ENCODE data around the gene PHF21A. TPM values are rescaled to one million over a fixed set of nuclear protein-coding genes. Genes with fewer than 3 reads are reported as not detected.

Gene PHF21A
- total and polyA plus RNA-seq, 2 of the 8 experiments (the other 6 are each of a cell fraction or from before 2014, with no cell fraction given) = 17.6 to 40.3 TPM

DNA sequence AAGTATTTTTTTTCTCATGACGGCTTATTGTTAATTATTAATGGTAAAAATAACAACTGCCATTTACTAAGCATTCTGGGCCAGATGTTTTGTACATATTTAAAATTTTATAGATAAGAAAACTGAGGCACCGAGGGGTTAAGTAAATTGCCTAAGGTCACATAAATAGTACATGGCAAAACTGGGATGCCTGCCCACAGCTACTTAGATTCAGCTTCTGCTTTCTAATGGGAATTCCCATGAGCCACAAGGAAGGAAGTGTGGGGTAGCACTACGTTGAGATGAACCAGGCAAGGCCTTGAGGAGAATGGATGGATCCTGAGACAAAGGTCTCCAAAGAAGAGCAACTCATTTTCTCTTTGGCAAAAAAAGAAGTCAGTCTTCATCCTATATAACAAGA is 11.9 kb upstream of the PHF21A start (continued):
- TF ChIP-seq, protein P1, sequence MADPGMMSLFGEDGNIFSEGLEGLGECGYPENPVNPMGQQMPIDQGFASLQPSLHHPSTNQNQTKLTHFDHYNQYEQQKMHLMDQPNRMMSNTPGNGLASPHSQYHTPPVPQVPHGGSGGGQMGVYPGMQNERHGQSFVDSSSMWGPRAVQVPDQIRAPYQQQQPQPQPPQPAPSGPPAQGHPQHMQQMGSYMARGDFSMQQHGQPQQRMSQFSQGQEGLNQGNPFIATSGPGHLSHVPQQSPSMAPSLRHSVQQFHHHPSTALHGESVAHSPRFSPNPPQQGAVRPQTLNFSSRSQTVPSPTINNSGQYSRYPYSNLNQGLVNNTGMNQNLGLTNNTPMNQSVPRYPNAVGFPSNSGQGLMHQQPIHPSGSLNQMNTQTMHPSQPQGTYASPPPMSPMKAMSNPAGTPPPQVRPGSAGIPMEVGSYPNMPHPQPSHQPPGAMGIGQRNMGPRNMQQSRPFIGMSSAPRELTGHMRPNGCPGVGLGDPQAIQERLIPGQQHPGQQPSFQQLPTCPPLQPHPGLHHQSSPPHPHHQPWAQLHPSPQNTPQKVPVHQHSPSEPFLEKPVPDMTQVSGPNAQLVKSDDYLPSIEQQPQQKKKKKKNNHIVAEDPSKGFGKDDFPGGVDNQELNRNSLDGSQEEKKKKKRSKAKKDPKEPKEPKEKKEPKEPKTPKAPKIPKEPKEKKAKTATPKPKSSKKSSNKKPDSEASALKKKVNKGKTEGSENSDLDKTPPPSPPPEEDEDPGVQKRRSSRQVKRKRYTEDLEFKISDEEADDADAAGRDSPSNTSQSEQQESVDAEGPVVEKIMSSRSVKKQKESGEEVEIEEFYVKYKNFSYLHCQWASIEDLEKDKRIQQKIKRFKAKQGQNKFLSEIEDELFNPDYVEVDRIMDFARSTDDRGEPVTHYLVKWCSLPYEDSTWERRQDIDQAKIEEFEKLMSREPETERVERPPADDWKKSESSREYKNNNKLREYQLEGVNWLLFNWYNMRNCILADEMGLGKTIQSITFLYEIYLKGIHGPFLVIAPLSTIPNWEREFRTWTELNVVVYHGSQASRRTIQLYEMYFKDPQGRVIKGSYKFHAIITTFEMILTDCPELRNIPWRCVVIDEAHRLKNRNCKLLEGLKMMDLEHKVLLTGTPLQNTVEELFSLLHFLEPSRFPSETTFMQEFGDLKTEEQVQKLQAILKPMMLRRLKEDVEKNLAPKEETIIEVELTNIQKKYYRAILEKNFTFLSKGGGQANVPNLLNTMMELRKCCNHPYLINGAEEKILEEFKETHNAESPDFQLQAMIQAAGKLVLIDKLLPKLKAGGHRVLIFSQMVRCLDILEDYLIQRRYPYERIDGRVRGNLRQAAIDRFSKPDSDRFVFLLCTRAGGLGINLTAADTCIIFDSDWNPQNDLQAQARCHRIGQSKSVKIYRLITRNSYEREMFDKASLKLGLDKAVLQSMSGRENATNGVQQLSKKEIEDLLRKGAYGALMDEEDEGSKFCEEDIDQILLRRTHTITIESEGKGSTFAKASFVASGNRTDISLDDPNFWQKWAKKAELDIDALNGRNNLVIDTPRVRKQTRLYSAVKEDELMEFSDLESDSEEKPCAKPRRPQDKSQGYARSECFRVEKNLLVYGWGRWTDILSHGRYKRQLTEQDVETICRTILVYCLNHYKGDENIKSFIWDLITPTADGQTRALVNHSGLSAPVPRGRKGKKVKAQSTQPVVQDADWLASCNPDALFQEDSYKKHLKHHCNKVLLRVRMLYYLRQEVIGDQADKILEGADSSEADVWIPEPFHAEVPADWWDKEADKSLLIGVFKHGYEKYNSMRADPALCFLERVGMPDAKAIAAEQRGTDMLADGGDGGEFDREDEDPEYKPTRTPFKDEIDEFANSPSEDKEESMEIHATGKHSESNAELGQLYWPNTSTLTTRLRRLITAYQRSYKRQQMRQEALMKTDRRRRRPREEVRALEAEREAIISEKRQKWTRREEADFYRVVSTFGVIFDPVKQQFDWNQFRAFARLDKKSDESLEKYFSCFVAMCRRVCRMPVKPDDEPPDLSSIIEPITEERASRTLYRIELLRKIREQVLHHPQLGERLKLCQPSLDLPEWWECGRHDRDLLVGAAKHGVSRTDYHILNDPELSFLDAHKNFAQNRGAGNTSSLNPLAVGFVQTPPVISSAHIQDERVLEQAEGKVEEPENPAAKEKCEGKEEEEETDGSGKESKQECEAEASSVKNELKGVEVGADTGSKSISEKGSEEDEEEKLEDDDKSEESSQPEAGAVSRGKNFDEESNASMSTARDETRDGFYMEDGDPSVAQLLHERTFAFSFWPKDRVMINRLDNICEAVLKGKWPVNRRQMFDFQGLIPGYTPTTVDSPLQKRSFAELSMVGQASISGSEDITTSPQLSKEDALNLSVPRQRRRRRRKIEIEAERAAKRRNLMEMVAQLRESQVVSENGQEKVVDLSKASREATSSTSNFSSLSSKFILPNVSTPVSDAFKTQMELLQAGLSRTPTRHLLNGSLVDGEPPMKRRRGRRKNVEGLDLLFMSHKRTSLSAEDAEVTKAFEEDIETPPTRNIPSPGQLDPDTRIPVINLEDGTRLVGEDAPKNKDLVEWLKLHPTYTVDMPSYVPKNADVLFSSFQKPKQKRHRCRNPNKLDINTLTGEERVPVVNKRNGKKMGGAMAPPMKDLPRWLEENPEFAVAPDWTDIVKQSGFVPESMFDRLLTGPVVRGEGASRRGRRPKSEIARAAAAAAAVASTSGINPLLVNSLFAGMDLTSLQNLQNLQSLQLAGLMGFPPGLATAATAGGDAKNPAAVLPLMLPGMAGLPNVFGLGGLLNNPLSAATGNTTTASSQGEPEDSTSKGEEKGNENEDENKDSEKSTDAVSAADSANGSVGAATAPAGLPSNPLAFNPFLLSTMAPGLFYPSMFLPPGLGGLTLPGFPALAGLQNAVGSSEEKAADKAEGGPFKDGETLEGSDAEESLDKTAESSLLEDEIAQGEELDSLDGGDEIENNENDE (IDR thresholded peaks at IDR 0.05; ENCODE audit: insufficient replicate concordance, low read length) = no peak
- TF ChIP-seq USF2 (IDR thresholded peaks at IDR 0.05; ENCODE audit: low read length) = no peak
- TF ChIP-seq EP300 (IDR thresholded peaks at IDR 0.05; ENCODE audit: borderline replicate concordance in 1 of 2, low read depth in 2 of 2, low read length in 2 of 2) = no peak
- no peak for TF ChIP-seq RFX5 (IDR thresholded peaks at IDR 0.05; ENCODE audit: borderline replicate concordance, low read depth, low read length)
- TF ChIP-seq CEBPB (IDR thresholded peaks at IDR 0.05; ENCODE audit: low read depth, low read length) = no peak
- no peak for TF ChIP-seq ZNF274 (IDR thresholded peaks at IDR 0.05; ENCODE audit: borderline replicate concordance, extremely low read depth, low read length)
- no peak for TF ChIP-seq SAP30 (IDR thresholded peaks at IDR 0.05; ENCODE audit: insufficient read depth, insufficient replicate concordance, low read length)
